HCT116 (cell line): ENCODE data around the gene B3GALT5. TPM values are rescaled to one million over a fixed set of nuclear protein-coding genes. Genes with fewer than 3 reads are reported as not detected.

Experiments used
- ATAC-seq: fragments of 200-7000 bp; cut with Tn5 transposase; 2 replicates; pipeline ENCODE4 v1.9.1; 2020; ENCODE audit warnings: mild to moderate bottlenecking, moderate library complexity
- BruUV-seq: library from RNA; stranded (reverse); fragments of 400-500 nt; replicated peaks from 2 replicates; lab custom pipeline; 2021; lab: Mats Ljungman, UMichigan
- CTCF ChIA-PET: fragments of 300-600 bp; sonication (Branson Sonifier 250); formaldehyde crosslinking; loops from one replicate; lab custom pipeline; 2021; ENCODE audit warnings: antibody characterized with exemption; lab: Charles Lee
- POLR2A ChIA-PET: fragments of 300-600, 350-600 bp; sonication (Branson Sonifier 250); formaldehyde crosslinking; loops from one replicate; lab custom pipeline; 2021; ENCODE audit warnings: antibody characterized with exemption; lab: Charles Lee
- RAD21 ChIA-PET, 2 experiments: fragments of 300-600 bp; sonication (Branson Sonifier 250); formaldehyde crosslinking; loops; one replicate each; lab custom pipeline; 2023; ENCODE audit warnings: low total read pairs in 2 of 2; ENCODE audit not compliant: uncharacterized antibody in 2 of 2, unreplicated experiment in 2 of 2, low non-redundant PET in 1 of 2; lab: Charles Lee
- DNase-seq: peaks from one replicate; pipeline ENCODE4 v3.0.0-alpha.2; 2010; ENCODE audit warnings: low read depth, low spot score
- H2AFZ ChIP-seq: fragments of 200-600 bp; shearing (Covaris generic), sonication (generic); 2 replicates; pipeline ENCODE4 v1.6.1; 2017; ENCODE audit warnings: low read depth, mixed run types, mixed read lengths, antibody characterized with exemption, low read length; ENCODE audit not compliant: poor library complexity, severe bottlenecking
- H3K27ac ChIP-seq: 2 replicates; pipeline ENCODE4 v1.5.1; 2012; ENCODE audit warnings: low read depth, low read length
- H3K27me3 ChIP-seq: fragments of 200-600 bp; sonication (generic); 2 replicates; pipeline ENCODE4 v1.6.1; 2016; ENCODE audit warnings: mixed run types, low read length, mixed read lengths; ENCODE audit not compliant: insufficient read depth
- H3K36me3 ChIP-seq, 2 experiments: fragments of 200-500 bp in 1 of 2; fragments of 200-600 bp in 1 of 2; sonication (Bioruptor generic) in 1 of 2; sonication (generic) in 1 of 2; 2 replicates each; pipeline versions ENCODE4 v1.5.1 to v1.6.1; 2014 to 2016; ENCODE audit warnings: low read length in 2 of 2, inconsistent platforms in 1 of 2, mixed read lengths in 1 of 2, mixed run types in 1 of 2; ENCODE audit not compliant: insufficient read depth in 2 of 2, control insufficient read depth in 1 of 2
- H3K4me1 ChIP-seq, 2 experiments: fragments of 200-600 bp in 1 of 2; sonication (generic) in 1 of 2; 2 replicates each; pipeline versions ENCODE4 v1.5.1 to v1.6.1; 2012 to 2017; ENCODE audit warnings: low read length in 2 of 2, inconsistent platforms in 1 of 2, mild to moderate bottlenecking in 1 of 2, mixed read lengths in 1 of 2, mixed run types in 1 of 2, moderate library complexity in 1 of 2; ENCODE audit not compliant: insufficient read depth in 2 of 2, control insufficient read depth in 1 of 2
- H3K4me2 ChIP-seq: fragments of 200-600 bp; sonication (generic); 2 replicates; pipeline ENCODE4 v1.6.1; 2017; ENCODE audit warnings: mixed run types, low read length, mixed read lengths
- H3K4me3 ChIP-seq, 2 experiments: fragments of 200-600 bp in 1 of 2; sonication (generic) in 1 of 2; replicated peaks in 1 of 2; 2 replicates each; pipeline ENCODE4 v1.5.1; 2011 to 2016; ENCODE audit warnings: low read length in 2 of 2, control low read depth in 1 of 2, low read depth in 1 of 2, mild to moderate bottlenecking in 1 of 2, mixed read lengths in 1 of 2, mixed run types in 1 of 2
- H3K79me2 ChIP-seq: fragments of 200-600 bp; sonication (generic); 2 replicates; pipeline ENCODE4 v1.6.1; 2017; ENCODE audit warnings: mild to moderate bottlenecking, mixed run types, low read length, moderate library complexity, mixed read lengths; ENCODE audit not compliant: insufficient read depth
- H3K9ac ChIP-seq: fragments of 200-600 bp; sonication (generic); 2 replicates; pipeline ENCODE4 v1.6.1; 2016; ENCODE audit warnings: low read length, mixed read lengths
- H3K9me2 ChIP-seq: fragments of 200-600 bp; sonication (generic), shearing (Covaris generic); 2 replicates; pipeline ENCODE4 v1.6.1; 2017; ENCODE audit warnings: mixed run types, mild to moderate bottlenecking, moderate library complexity; ENCODE audit not compliant: insufficient read depth
- H3K9me3 ChIP-seq, 2 experiments: fragments of 200-500 bp in 1 of 2; fragments of 200-600 bp in 1 of 2; sonication (Bioruptor generic) in 1 of 2; sonication (generic) in 1 of 2; 2 replicates each; pipeline ENCODE4 v1.6.1; 2014 to 2017; ENCODE audit warnings: low read length in 2 of 2, mixed read lengths in 2 of 2, inconsistent platforms in 1 of 2, low read depth in 1 of 2, mild to moderate bottlenecking in 1 of 2, mixed run types in 1 of 2, moderate library complexity in 1 of 2; ENCODE audit not compliant: control insufficient read depth in 1 of 2, insufficient read depth in 1 of 2
- H4K20me1 ChIP-seq: fragments of 200-600 bp; sonication (generic), shearing (Covaris generic); 2 replicates; pipeline ENCODE4 v1.6.1; 2017; ENCODE audit warnings: mixed run types, mild to moderate bottlenecking, moderate library complexity; ENCODE audit not compliant: insufficient read depth
- CBX3 ChIP-seq: IDR thresholded peaks from 2 replicates; pipeline ENCODE4 v1.6.1; 2012; ENCODE audit warnings: low read depth
- CEBPB ChIP-seq: IDR thresholded peaks from 2 replicates; pipeline ENCODE4 v1.6.1; 2012; ENCODE audit warnings: low read depth
- CTCF ChIP-seq, 3 experiments: fragments of 200-600 bp in 1 of 3; sonication (generic) in 1 of 3; IDR thresholded peaks in 2 of 3; conservative IDR thresholded peaks in 1 of 3; 2 replicates each; pipeline ENCODE4 v1.5.1; 2012 to 2017; ENCODE audit warnings: low read depth in 2 of 3, low read length in 2 of 3, antibody characterized with exemption in 1 of 3, borderline replicate concordance in 1 of 3, control low read depth in 1 of 3, mild to moderate bottlenecking in 1 of 3, mixed read lengths in 1 of 3, mixed run types in 1 of 3, moderate library complexity in 1 of 3; ENCODE audit not compliant: insufficient read depth in 1 of 3
- EGR1 ChIP-seq: IDR thresholded peaks from 2 replicates; pipeline ENCODE4 v1.6.1; 2012; ENCODE audit warnings: low read depth
- ELF1 ChIP-seq: IDR thresholded peaks from 2 replicates; pipeline ENCODE4 v1.6.1; 2012; ENCODE audit warnings: low read depth, borderline replicate concordance
- EZH2phosphoT487 ChIP-seq: fragments of 200-600 bp; IDR thresholded peaks from 2 replicates; pipeline ENCODE4 v1.6.1; 2018; ENCODE audit warnings: antibody characterized with exemption, borderline replicate concordance
- FOSL1 ChIP-seq: IDR thresholded peaks from 2 replicates; pipeline ENCODE4 v1.6.1; 2012; ENCODE audit warnings: low read depth
- JUND ChIP-seq: IDR thresholded peaks from 2 replicates; pipeline ENCODE4 v1.6.1; 2012
- POLR2A ChIP-seq: IDR thresholded peaks from 2 replicates; pipeline ENCODE4 v1.7.0; 2011; ENCODE audit warnings: borderline replicate concordance; ENCODE audit not compliant: insufficient read depth, insufficient read length; ENCODE audit errors: extremely low read depth
- RAD21 ChIP-seq: IDR thresholded peaks from 2 replicates; pipeline ENCODE4 v1.6.1; 2012; ENCODE audit warnings: low read depth, mild to moderate bottlenecking
- REST ChIP-seq: IDR thresholded peaks from 2 replicates; pipeline ENCODE4 v1.6.1; 2012; ENCODE audit warnings: low read depth
- SIN3A ChIP-seq: IDR thresholded peaks from 2 replicates; pipeline ENCODE4 v1.6.1; 2012; ENCODE audit warnings: low read depth
- SP1 ChIP-seq: IDR thresholded peaks from 2 replicates; pipeline ENCODE4 v1.6.1; 2012; ENCODE audit warnings: low read depth
- SRF ChIP-seq: IDR thresholded peaks from 2 replicates; pipeline ENCODE4 v1.6.1; 2012; ENCODE audit warnings: low read depth
- TCF7L2 ChIP-seq: IDR thresholded peaks from 2 replicates; pipeline ENCODE4 v1.7.0; 2011; ENCODE audit warnings: borderline replicate concordance, inconsistent platforms; ENCODE audit not compliant: insufficient read depth, insufficient read length; ENCODE audit errors: extremely low read depth
- YY1 ChIP-seq: IDR thresholded peaks from 2 replicates; pipeline ENCODE4 v1.6.1; 2011; ENCODE audit warnings: low read length, low read depth, moderate library complexity, mild to moderate bottlenecking; ENCODE audit not compliant: insufficient replicate concordance; ENCODE audit errors: extremely low read depth
- ZFX ChIP-seq: fragments of 450-650 bp; IDR thresholded peaks from 2 replicates; pipeline ENCODE4 v1.6.1; 2017
- ZNF274 ChIP-seq: fragments of 200-500 bp; sonication (Bioruptor generic); IDR thresholded peaks from 2 replicates; pipeline ENCODE4 v1.6.1; 2014; ENCODE audit warnings: mild to moderate bottlenecking, low read depth, low read length, inconsistent platforms
- intact Hi-C: fragments of 100-400 bp; cut with micrococcal nuclease; formaldehyde crosslinking; loops from 2 replicates; pipeline ENCODE4 v1.10.0; 2022
- total RNA-seq: library from RNA; stranded (reverse); gene quantifications from one replicate; pipeline ENCODE4 v1.2.1, GENCODE V29; 2021; ENCODE audit not compliant: unreplicated experiment
- TF ChIP-seq, protein P1 (sequence below): IDR thresholded peaks from 2 replicates; pipeline ENCODE4 v1.6.1; 2012
- TF ChIP-seq, protein P2 (sequence below): IDR thresholded peaks from 2 replicates; pipeline ENCODE4 v1.6.1; 2011; ENCODE audit warnings: mild to moderate bottlenecking, low read length, moderate library complexity; ENCODE audit not compliant: insufficient replicate concordance; ENCODE audit errors: extremely low read depth

Gene B3GALT5
- total RNA-seq, 1 experiment from 2014 or later = 1.2 TPM

GRCh38 chr21:39668369-39668768 is 55.6 kb downstream of the B3GALT5 start:
- Histone ChIP-seq H3K27me3 (no peaks in the 10 kb centered on the region), H3K9ac (no peak overlapping the region), H3K9me2 (no peaks in the 10 kb centered on the region), H3K27ac (no peak overlapping the region), H3K79me2 (no peaks in the 10 kb centered on the region), H3K4me2 (no peak overlapping the region), H3K36me3 (no peaks in the 10 kb centered on the region), H4K20me1 (no peaks in the 10 kb centered on the region), H3K4me3 (no peak overlapping the region), H2AFZ (no peak overlapping the region), H3K4me1 (no peaks in the 10 kb centered on the region), H3K9me3 (no peaks in the 10 kb centered on the region)
- ChIA-PET POLR2A (no interaction called here), RAD21 (no interaction called here), CTCF (interaction anchor here (0.7 kb wide), 1 partner anchor 39 kb away, joined by 3 read pairs; no protein-coding TSS in a partner anchor)
- BruUV-seq = no TSS peak
- ATAC-seq = no peak
- TF ChIP-seq REST (no peak), SIN3A (no peak), POLR2A (no peak), ZFX (no peak), CEBPB (no peak), TCF7L2 (no peak), ELF1 (no peak), YY1 (no peak), EZH2phosphoT487 (no peak), JUND (no peak), SRF (no peak), RAD21 (no peak), CBX3 (no peak), FOSL1 (no peak), EGR1 (no peak), CTCF (IDR thresholded peaks at IDR 0.05 in 2 of 3, conservative IDR thresholded peaks at IDR 0.05 in 1 of 3; ENCODE audit: borderline replicate concordance in 1 of 3, insufficient read depth in 1 of 3, low read depth in 2 of 3, low read length in 2 of 3) (no peak), SP1 (no peak), ZNF274 (no peak)
- TF ChIP-seq, protein P1, sequence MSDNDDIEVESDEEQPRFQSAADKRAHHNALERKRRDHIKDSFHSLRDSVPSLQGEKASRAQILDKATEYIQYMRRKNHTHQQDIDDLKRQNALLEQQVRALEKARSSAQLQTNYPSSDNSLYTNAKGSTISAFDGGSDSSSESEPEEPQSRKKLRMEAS = no peak
- TF ChIP-seq, protein P2, sequence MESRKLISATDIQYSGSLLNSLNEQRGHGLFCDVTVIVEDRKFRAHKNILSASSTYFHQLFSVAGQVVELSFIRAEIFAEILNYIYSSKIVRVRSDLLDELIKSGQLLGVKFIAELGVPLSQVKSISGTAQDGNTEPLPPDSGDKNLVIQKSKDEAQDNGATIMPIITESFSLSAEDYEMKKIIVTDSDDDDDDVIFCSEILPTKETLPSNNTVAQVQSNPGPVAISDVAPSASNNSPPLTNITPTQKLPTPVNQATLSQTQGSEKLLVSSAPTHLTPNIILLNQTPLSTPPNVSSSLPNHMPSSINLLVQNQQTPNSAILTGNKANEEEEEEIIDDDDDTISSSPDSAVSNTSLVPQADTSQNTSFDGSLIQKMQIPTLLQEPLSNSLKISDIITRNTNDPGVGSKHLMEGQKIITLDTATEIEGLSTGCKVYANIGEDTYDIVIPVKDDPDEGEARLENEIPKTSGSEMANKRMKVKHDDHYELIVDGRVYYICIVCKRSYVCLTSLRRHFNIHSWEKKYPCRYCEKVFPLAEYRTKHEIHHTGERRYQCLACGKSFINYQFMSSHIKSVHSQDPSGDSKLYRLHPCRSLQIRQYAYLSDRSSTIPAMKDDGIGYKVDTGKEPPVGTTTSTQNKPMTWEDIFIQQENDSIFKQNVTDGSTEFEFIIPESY = no peak
- intact Hi-C loops = no loop called here
- DNase-seq = no peak
